ENCODE measurements around the gene AHNAK. TPM values are rescaled to one million over a fixed set of nuclear protein-coding genes. Genes with fewer than 3 reads are reported as not detected.

The AHNAK gene
- total RNA-seq, 4 donors from 2014 or later = 374 to 1,261 (median 571) TPM

- H3K4me3 ChIP-seq = peak overlapping the region; percentile 35 to 95 (median 90)
- in situ Hi-C loops (cut with MboI; ENCODE audit: low sequenced_read_pairs in 4 of 4) = loop anchor here in 3 of 4 donors (5.0 to 25.0 kb wide), 3 partner anchors 41 to 126 kb away; partner anchors contain the start of gene SCGB1A1 (in 1 of the 3)
Measured at GRCh38 chr11:62538470-62539237, 8.0 kb downstream of the AHNAK start.

GRCh38 chr11:62536301-62536957 is 10.2 kb downstream of the AHNAK start:
- H3K27me3 ChIP-seq = no peaks in the 10 kb centered on the region
- H3K4me1 ChIP-seq = peaks cover 41 to 53% of the 10 kb centered on the region in 2 donors
- no peak for TF ChIP-seq CTCF (IDR thresholded peaks at IDR 0.05 in 4 of 5, conservative IDR thresholded peaks at IDR 0.05 in 1 of 5)
- no peak for TF ChIP-seq POLR2A (IDR thresholded peaks at IDR 0.05)
- H3K9me3 ChIP-seq = no peaks in the 10 kb centered on the region
- peak overlapping the region; percentile 1 to 100 (median 98) for H3K27ac ChIP-seq
- ATAC-seq (no peak), DNase-seq (no peak)
- in situ Hi-C loops (cut with MboI; ENCODE audit: low sequenced_read_pairs in 4 of 4) = loop anchor here in 3 of 4 donors (5.0 to 25.0 kb wide), 3 partner anchors 39 to 124 kb away; partner anchors contain the start of gene SCGB1A1 (in 1 of the 3)
- intact Hi-C loops (cut with DNase I; ENCODE audit: low total_unique reads) = no loop called here
- H3K4me3 ChIP-seq = no peak overlapping the region
- H3K36me3 ChIP-seq = peaks cover 0 to 48% of the 10 kb centered on the region in 2 donors

More at GRCh38 chr11:62538470-62539237, 8.0 kb downstream of the AHNAK start:
- no peaks in the 10 kb centered on the region for H3K27me3 ChIP-seq
- ATAC-seq = no peak
- peak overlapping the region; percentile 97 to 100 (median 100) for H3K27ac ChIP-seq
- intact Hi-C loops (cut with DNase I; ENCODE audit: low total_unique reads) = no loop called here
- H3K9me3 ChIP-seq = no peaks in the 10 kb centered on the region
- no peak for DNase-seq
- H3K36me3 ChIP-seq = peaks cover 0 to 26% of the 10 kb centered on the region in 2 donors
- TF ChIP-seq CTCF (IDR thresholded peaks at IDR 0.05 in 4 of 5, conservative IDR thresholded peaks at IDR 0.05 in 1 of 5) (no peak), POLR2A (IDR thresholded peaks at IDR 0.05) (no peak)
- H3K4me1 ChIP-seq = peaks cover 61 to 69% of the 10 kb centered on the region in 2 donors

GRCh38 chr11:62535802-62536201 is 10.8 kb downstream of the AHNAK start:
- intact Hi-C loops (cut with DNase I; ENCODE audit: low total_unique reads) = no loop called here
- DNase-seq = no peak
- peaks cover 35 to 47% of the 10 kb centered on the region in 2 donors for H3K4me1 ChIP-seq
- in situ Hi-C loops (cut with MboI; ENCODE audit: low sequenced_read_pairs in 4 of 4) = loop anchor here in 3 of 4 donors (5.0 to 25.0 kb wide), 3 partner anchors 39 to 124 kb away; partner anchors contain the start of gene SCGB1A1 (in 1 of the 3)
- no peak for ATAC-seq
- H3K27ac ChIP-seq = peak overlapping the region in 3 of 4 donors; percentile 1 to 97 (median 38)
- H3K9me3 ChIP-seq = no peaks in the 10 kb centered on the region
- H3K36me3 ChIP-seq = peaks cover 0 to 55% of the 10 kb centered on the region in 2 donors
- H3K27me3 ChIP-seq = no peaks in the 10 kb centered on the region
- H3K4me3 ChIP-seq = no peak overlapping the region
- no peak for TF ChIP-seq CTCF (IDR thresholded peaks at IDR 0.05 in 4 of 5, conservative IDR thresholded peaks at IDR 0.05 in 1 of 5)
- TF ChIP-seq POLR2A (IDR thresholded peaks at IDR 0.05) = no peak

GRCh38 chr11:62534779-62535545 is 11.6 kb downstream of the AHNAK start:
- in situ Hi-C loops (cut with MboI; ENCODE audit: low sequenced_read_pairs in 4 of 4) = loop anchor here in 3 of 4 donors (5.0 to 25.0 kb wide), 3 partner anchors 38 to 123 kb away; partner anchors contain the start of gene SCGB1A1 (in 1 of the 3)
- peaks cover 27 to 38% of the 10 kb centered on the region in 2 donors for H3K4me1 ChIP-seq
- no peak for ATAC-seq

More at GRCh38 chr11:62534779-62535545, 11.6 kb downstream of the AHNAK start:
- no peak overlapping the region for H3K4me3 ChIP-seq
- H3K9me3 ChIP-seq = no peaks in the 10 kb centered on the region
- intact Hi-C loops (cut with DNase I; ENCODE audit: low total_unique reads) = no loop called here
- DNase-seq = no peak
- peak overlapping the region in 2 of 4 donors; percentile 20 to 38 for H3K27ac ChIP-seq
- H3K27me3 ChIP-seq = no peaks in the 10 kb centered on the region
- no peak for TF ChIP-seq POLR2A (IDR thresholded peaks at IDR 0.05)
- TF ChIP-seq CTCF (IDR thresholded peaks at IDR 0.05 in 4 of 5, conservative IDR thresholded peaks at IDR 0.05 in 1 of 5) = no peak
- peaks cover 0 to 63% of the 10 kb centered on the region in 2 donors for H3K36me3 ChIP-seq
